Neural cell (in vitro differentiated cells): Measurements from ENCODE around the gene BRMS1. TPM values are rescaled to one million over a fixed set of nuclear protein-coding genes. Genes with fewer than 3 reads are reported as not detected.

Source experiments
- H2AFZ ChIP-seq: fragments of 200-600, 300-800 bp; sonication (generic), shearing (Covaris generic); 2 replicates; pipeline ENCODE4 v1.6.0; 2014; ENCODE audit warnings: low read depth, mild to moderate bottlenecking, antibody characterized with exemption, low read length, moderate library complexity
- H3F3A ChIP-seq: fragments of 200-600 bp; shearing (Covaris generic); 2 replicates; pipeline ENCODE4 v1.6.1; 2016; ENCODE audit warnings: mild to moderate bottlenecking, moderate library complexity, mixed read lengths, antibody characterized with exemption, low read length; ENCODE audit not compliant: insufficient read depth, poor library complexity, severe bottlenecking
- H3K27ac ChIP-seq: fragments of 200-600, 300-800 bp; sonication (generic), shearing (Covaris generic); 2 replicates; pipeline ENCODE4 v1.5.1; 2014; ENCODE audit warnings: mild to moderate bottlenecking, low read length, moderate library complexity
- H3K27me3 ChIP-seq: fragments of 300-800, 200-600 bp; sonication (generic), shearing (Covaris generic); 2 replicates; pipeline ENCODE4 v1.6.0; 2014; ENCODE audit warnings: mild to moderate bottlenecking, low read depth, low read length, moderate library complexity; ENCODE audit not compliant: insufficient read depth
- H3K36me3 ChIP-seq: fragments of 300-800, 200-600 bp; sonication (generic), shearing (Covaris generic); 2 replicates; pipeline ENCODE4 v1.5.1; 2014; ENCODE audit warnings: mild to moderate bottlenecking, antibody characterized with exemption, low read length, moderate library complexity; ENCODE audit not compliant: insufficient read depth
- H3K4me2 ChIP-seq: fragments of 300-800, 200-600 bp; sonication (generic), shearing (Covaris generic); 2 replicates; pipeline ENCODE4 v1.6.0; 2014; ENCODE audit warnings: mild to moderate bottlenecking, low read length
- H3K4me3 ChIP-seq: fragments of 300-800, 200-600 bp; sonication (generic), shearing (Covaris generic); 2 replicates; pipeline ENCODE4 v1.5.1; 2014; ENCODE audit warnings: mild to moderate bottlenecking, low read length, moderate library complexity
- H3K79me2 ChIP-seq: fragments of 200-600 bp; shearing (Covaris generic); replicated peaks from 2 replicates; pipeline ENCODE4 v1.6.0; 2014; ENCODE audit warnings: mild to moderate bottlenecking, low read length, moderate library complexity; ENCODE audit not compliant: insufficient read depth
- H3K9ac ChIP-seq: fragments of 300-800, 200-600 bp; sonication (generic), shearing (Covaris generic); 2 replicates; pipeline ENCODE4 v1.6.1; 2016; ENCODE audit warnings: mild to moderate bottlenecking, low read length, mixed read lengths
- H3K9me2 ChIP-seq: fragments of 200-600 bp; shearing (Covaris generic); 2 replicates; pipeline ENCODE4 v1.6.1; 2016; ENCODE audit warnings: mild to moderate bottlenecking, low read length, mixed read lengths; ENCODE audit not compliant: insufficient read depth
- H3K9me3 ChIP-seq: fragments of 200-600, 300-800 bp; sonication (generic), shearing (Covaris generic); 2 replicates; pipeline ENCODE4 v1.6.1; 2016; ENCODE audit warnings: mild to moderate bottlenecking, mixed run types, low read length, moderate library complexity, mixed read lengths
- H4K20me1 ChIP-seq: fragments of 200-600 bp; shearing (Covaris generic); 2 replicates; pipeline ENCODE4 v1.6.1; 2016; ENCODE audit warnings: mild to moderate bottlenecking, mixed run types; ENCODE audit not compliant: insufficient read depth
- CTCF ChIP-seq: fragments of 450-650 bp; IDR thresholded peaks from 2 replicates; pipeline ENCODE4 v1.5.1; 2014; ENCODE audit warnings: antibody characterized with exemption, mild to moderate bottlenecking, moderate library complexity; ENCODE audit not compliant: poor library complexity, severe bottlenecking
- EP300 ChIP-seq: fragments of 450-650 bp; conservative IDR thresholded peaks from 2 replicates; pipeline ENCODE4 v1.6.1; 2014; ENCODE audit warnings: antibody characterized with exemption, mild to moderate bottlenecking, moderate library complexity; ENCODE audit not compliant: poor library complexity, severe bottlenecking
- EZH2 ChIP-seq: fragments of 200-600, 300-800 bp; shearing (Covaris generic), sonication (generic); IDR thresholded peaks from 2 replicates; pipeline ENCODE4 v1.6.1; 2014; ENCODE audit warnings: antibody characterized with exemption, low read length, borderline replicate concordance, mild to moderate bottlenecking; ENCODE audit not compliant: insufficient read depth, poor library complexity, severe bottlenecking
- MXI1 ChIP-seq: fragments of 450-650 bp; conservative IDR thresholded peaks from 2 replicates; pipeline ENCODE4 v1.6.1; 2014; ENCODE audit warnings: antibody characterized with exemption, mild to moderate bottlenecking; ENCODE audit not compliant: poor library complexity, severe bottlenecking
- POLR2AphosphoS5 ChIP-seq: IDR thresholded peaks from 2 replicates; pipeline ENCODE4 v1.6.1; 2012
- RAD21 ChIP-seq: fragments of 450-650 bp; conservative IDR thresholded peaks from 2 replicates; pipeline ENCODE4 v1.6.1; 2014; ENCODE audit warnings: antibody characterized with exemption, mild to moderate bottlenecking, moderate library complexity
- SMC3 ChIP-seq: fragments of 450-650 bp; conservative IDR thresholded peaks from 2 replicates; pipeline ENCODE4 v1.6.1; 2014; ENCODE audit warnings: antibody characterized with exemption, mild to moderate bottlenecking, moderate library complexity; ENCODE audit not compliant: poor library complexity
- TAF1 ChIP-seq: IDR thresholded peaks from 2 replicates; pipeline ENCODE4 v1.6.1; 2012; ENCODE audit warnings: low read depth
- polyA plus RNA-seq: library from polyadenylated mRNA; depleted of rRNA; stranded (reverse); fragments of >200 nt; gene quantifications from 2 replicates; pipeline ENCODE4 v1.2.3, GENCODE V29; 2014
- TF ChIP-seq, protein P1 (sequence below): IDR thresholded peaks from 2 replicates; pipeline ENCODE4 v1.6.1; 2012; ENCODE audit warnings: borderline replicate concordance

BRMS1 gene
- polyA plus RNA-seq, 1 donor from 2014 or later = 78.3 TPM

DNA sequence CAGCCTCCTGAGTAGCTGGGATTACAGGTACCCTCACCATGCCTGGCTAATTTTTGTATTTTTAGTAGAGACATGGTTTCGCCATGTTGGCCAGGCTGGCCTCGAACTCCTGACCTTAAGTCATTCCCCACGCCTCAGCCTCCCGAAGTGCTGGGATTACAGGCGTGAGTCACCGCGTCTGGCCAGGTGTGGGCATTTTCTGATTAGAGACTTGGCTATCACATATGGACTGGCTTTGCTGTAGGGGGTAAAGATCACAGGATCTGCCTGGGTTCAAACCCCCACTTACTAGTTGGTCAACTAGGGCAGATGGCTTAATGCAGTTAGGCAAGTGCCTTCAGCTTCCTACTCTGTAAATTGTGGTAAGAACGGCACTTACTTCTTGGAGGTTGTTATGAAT lies 34.6 kb downstream of the BRMS1 start:
- H3F3A ChIP-seq = no peaks in the 10 kb centered on the region
- H3K9me3 ChIP-seq = no peaks in the 10 kb centered on the region
- no peaks in the 10 kb centered on the region for H4K20me1 ChIP-seq
- no peak overlapping the region for H3K4me3 ChIP-seq
- no peak overlapping the region for H3K4me2 ChIP-seq
- H3K27ac ChIP-seq = no peak overlapping the region
- no peaks in the 10 kb centered on the region for H3K9me2 ChIP-seq
- H3K27me3 ChIP-seq = peaks cover 11% of the 10 kb centered on the region
- no peaks in the 10 kb centered on the region for H3K36me3 ChIP-seq
- H2AFZ ChIP-seq = no peak overlapping the region
- H3K79me2 ChIP-seq = no peaks in the 10 kb centered on the region
- no peak for TF ChIP-seq CTCF
- no peak for TF ChIP-seq SMC3
- no peak for TF ChIP-seq TAF1
- no peak for TF ChIP-seq EP300
- no peak for TF ChIP-seq RAD21
- TF ChIP-seq, protein P1, sequence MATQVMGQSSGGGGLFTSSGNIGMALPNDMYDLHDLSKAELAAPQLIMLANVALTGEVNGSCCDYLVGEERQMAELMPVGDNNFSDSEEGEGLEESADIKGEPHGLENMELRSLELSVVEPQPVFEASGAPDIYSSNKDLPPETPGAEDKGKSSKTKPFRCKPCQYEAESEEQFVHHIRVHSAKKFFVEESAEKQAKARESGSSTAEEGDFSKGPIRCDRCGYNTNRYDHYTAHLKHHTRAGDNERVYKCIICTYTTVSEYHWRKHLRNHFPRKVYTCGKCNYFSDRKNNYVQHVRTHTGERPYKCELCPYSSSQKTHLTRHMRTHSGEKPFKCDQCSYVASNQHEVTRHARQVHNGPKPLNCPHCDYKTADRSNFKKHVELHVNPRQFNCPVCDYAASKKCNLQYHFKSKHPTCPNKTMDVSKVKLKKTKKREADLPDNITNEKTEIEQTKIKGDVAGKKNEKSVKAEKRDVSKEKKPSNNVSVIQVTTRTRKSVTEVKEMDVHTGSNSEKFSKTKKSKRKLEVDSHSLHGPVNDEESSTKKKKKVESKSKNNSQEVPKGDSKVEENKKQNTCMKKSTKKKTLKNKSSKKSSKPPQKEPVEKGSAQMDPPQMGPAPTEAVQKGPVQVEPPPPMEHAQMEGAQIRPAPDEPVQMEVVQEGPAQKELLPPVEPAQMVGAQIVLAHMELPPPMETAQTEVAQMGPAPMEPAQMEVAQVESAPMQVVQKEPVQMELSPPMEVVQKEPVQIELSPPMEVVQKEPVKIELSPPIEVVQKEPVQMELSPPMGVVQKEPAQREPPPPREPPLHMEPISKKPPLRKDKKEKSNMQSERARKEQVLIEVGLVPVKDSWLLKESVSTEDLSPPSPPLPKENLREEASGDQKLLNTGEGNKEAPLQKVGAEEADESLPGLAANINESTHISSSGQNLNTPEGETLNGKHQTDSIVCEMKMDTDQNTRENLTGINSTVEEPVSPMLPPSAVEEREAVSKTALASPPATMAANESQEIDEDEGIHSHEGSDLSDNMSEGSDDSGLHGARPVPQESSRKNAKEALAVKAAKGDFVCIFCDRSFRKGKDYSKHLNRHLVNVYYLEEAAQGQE = no peak
- no peak for TF ChIP-seq POLR2AphosphoS5
- TF ChIP-seq EZH2 = no peak
- TF ChIP-seq MXI1 = no peak
- H3K9ac ChIP-seq = no peak overlapping the region

- H4K20me1 ChIP-seq = no peaks in the 10 kb centered on the region
- H3K27ac ChIP-seq = no peak overlapping the region
Measured at GRCh38 chr11:66309475-66309874, 35.4 kb downstream of the BRMS1 start.

More at GRCh38 chr11:66309475-66309874, 35.4 kb downstream of the BRMS1 start:
- no peaks in the 10 kb centered on the region for H3K9me2 ChIP-seq
- no peaks in the 10 kb centered on the region for H3K79me2 ChIP-seq
- no peak overlapping the region for H3K4me2 ChIP-seq
- H3F3A ChIP-seq = no peaks in the 10 kb centered on the region
- no peak overlapping the region for H3K4me3 ChIP-seq
- no peak overlapping the region for H3K9ac ChIP-seq
- H3K27me3 ChIP-seq = peaks cover 11% of the 10 kb centered on the region
- no peaks in the 10 kb centered on the region for H3K36me3 ChIP-seq
- no peak overlapping the region for H2AFZ ChIP-seq
- TF ChIP-seq RAD21 = no peak
- no peak for TF ChIP-seq MXI1
- TF ChIP-seq POLR2AphosphoS5 = no peak
- no peak for TF ChIP-seq EP300
- no peak for TF ChIP-seq SMC3
- TF ChIP-seq TAF1 = no peak
- no peaks in the 10 kb centered on the region for H3K9me3 ChIP-seq
